OCI-LY1 (cell line): ENCODE measurements around the gene SEPHS1.
"Not testable (repeated sequence)": the region's sequence is repeated elsewhere in the genome, so short reads cannot be mapped to it uniquely, and the experiment has no call there.

ENCODE experiments used
- H2AFZ ChIP-seq: fragments of 200-600 bp; sonication (generic), shearing (Covaris generic); 2 replicates; pipeline ENCODE4 v1.6.0; 2014; ENCODE audit warnings: antibody characterized with exemption, mild to moderate bottlenecking, low read length
- H3F3A ChIP-seq: fragments of 200-600 bp; sonication (generic), shearing (Covaris generic); 2 replicates; pipeline ENCODE4 v1.6.0; 2014; ENCODE audit warnings: mild to moderate bottlenecking, antibody characterized with exemption, low read length, moderate library complexity; ENCODE audit not compliant: insufficient read depth
- H3K27ac ChIP-seq: fragments of 200-600 bp; sonication (generic); 2 replicates; pipeline ENCODE4 v1.5.1; 2014; ENCODE audit warnings: low read length, mixed run types, mild to moderate bottlenecking, low read depth; ENCODE audit not compliant: poor library complexity, severe bottlenecking
- H3K27me3 ChIP-seq: fragments of 200-600 bp; sonication (generic); 2 replicates; pipeline ENCODE4 v1.6.0; 2014; ENCODE audit warnings: antibody characterized with exemption, mild to moderate bottlenecking, low read length, moderate library complexity; ENCODE audit not compliant: insufficient read depth
- H3K36me3 ChIP-seq: fragments of 200-600 bp; sonication (generic); 2 replicates; pipeline ENCODE4 v1.6.1; 2014; ENCODE audit warnings: mild to moderate bottlenecking, antibody characterized with exemption, low read length, moderate library complexity, mixed read lengths; ENCODE audit not compliant: insufficient read depth
- H3K4me1 ChIP-seq: fragments of 200-600 bp; sonication (generic); 2 replicates; pipeline ENCODE4 v1.5.1; 2014; ENCODE audit warnings: mild to moderate bottlenecking, low read length, moderate library complexity; ENCODE audit not compliant: insufficient read depth, severe bottlenecking
- H3K4me2 ChIP-seq: fragments of 200-600 bp; sonication (generic), shearing (Covaris generic); 2 replicates; pipeline ENCODE4 v1.6.1; 2014; ENCODE audit warnings: low read length
- H3K4me3 ChIP-seq: fragments of 200-600 bp; sonication (generic); 2 replicates; pipeline ENCODE4 v1.5.1; 2014; ENCODE audit warnings: low read length, low read depth, mild to moderate bottlenecking, mixed read lengths; ENCODE audit not compliant: poor library complexity, severe bottlenecking
- H3K79me2 ChIP-seq: fragments of 200-600 bp; shearing (Covaris generic); 2 replicates; pipeline ENCODE4 v1.6.1; 2016; ENCODE audit warnings: mixed run types, low read length, mixed read lengths; ENCODE audit not compliant: insufficient read depth
- H3K9ac ChIP-seq: fragments of 200-600 bp; sonication (generic), shearing (Covaris generic); 2 replicates; pipeline ENCODE4 v1.6.1; 2014; ENCODE audit warnings: mild to moderate bottlenecking, low read length, mixed read lengths
- H3K9me2 ChIP-seq: fragments of 200-600 bp; sonication (generic), shearing (Covaris generic); 2 replicates; pipeline ENCODE4 v1.6.1; 2014; ENCODE audit warnings: low read depth, mild to moderate bottlenecking, low read length, mixed read lengths
- H3K9me3 ChIP-seq: fragments of 200-600 bp; shearing (Covaris generic); 2 replicates; pipeline ENCODE4 v1.6.1; 2014; ENCODE audit warnings: low read length, mixed read lengths
- H4K20me1 ChIP-seq: fragments of 200-600 bp; sonication (generic), shearing (Covaris generic); 2 replicates; pipeline ENCODE4 v1.6.0; 2016; ENCODE audit warnings: mild to moderate bottlenecking, low read length; ENCODE audit not compliant: insufficient read depth
- CTCF ChIP-seq: fragments of 200-600 bp; sonication (generic), shearing (Covaris generic); IDR thresholded peaks from 2 replicates; pipeline ENCODE4 v1.5.1; 2017; ENCODE audit warnings: mild to moderate bottlenecking, antibody characterized with exemption, low read length, moderate library complexity, mixed read lengths
- EZH2 ChIP-seq: fragments of 200-600 bp; sonication (generic), shearing (Covaris generic); IDR thresholded peaks from 2 replicates; pipeline ENCODE4 v1.8.0; 2017; ENCODE audit warnings: borderline replicate concordance, mixed run types, mild to moderate bottlenecking, antibody characterized with exemption, low read length, moderate library complexity, mixed read lengths

Gene SEPHS1

GRCh38 chr10:13337128-13337826 is 10.8 kb downstream of the SEPHS1 start:
- H4K20me1 ChIP-seq = no peaks in the 10 kb centered on the region
- no peak overlapping the region for H3K9ac ChIP-seq
- H3K36me3 ChIP-seq = peaks cover 61% of the 10 kb centered on the region
- H3K27me3 ChIP-seq = no peaks in the 10 kb centered on the region
- H3K27ac ChIP-seq = no peak overlapping the region
- H3K4me1 ChIP-seq = peaks cover 22% of the 10 kb centered on the region
- H3K79me2 ChIP-seq = no peaks in the 10 kb centered on the region
- H3K4me2 ChIP-seq = no peak overlapping the region
- H3F3A ChIP-seq = no peaks in the 10 kb centered on the region
- no peaks in the 10 kb centered on the region for H3K9me3 ChIP-seq
- TF ChIP-seq CTCF (no peak), EZH2 (no peak)
- H3K4me3 ChIP-seq = no peak overlapping the region
- H2AFZ ChIP-seq = no peak overlapping the region
- no peaks in the 10 kb centered on the region for H3K9me2 ChIP-seq

GRCh38 chr10:13335881-13336280 is 12.2 kb downstream of the SEPHS1 start:
- Histone ChIP-seq H3K4me2 (no peak overlapping the region), H3K27ac (no peak overlapping the region), H3K9me3 (no peaks in the 10 kb centered on the region), H3K9ac (no peak overlapping the region), H2AFZ (no peak overlapping the region), H3K79me2 (no peaks in the 10 kb centered on the region), H4K20me1 (no peaks in the 10 kb centered on the region), H3K4me1 (peaks cover 13% of the 10 kb centered on the region), H3K27me3 (no peaks in the 10 kb centered on the region), H3K9me2 (no peaks in the 10 kb centered on the region), H3K36me3 (peaks cover 74% of the 10 kb centered on the region), H3F3A (no peaks in the 10 kb centered on the region), H3K4me3 (no peak overlapping the region)
- no peak for TF ChIP-seq EZH2

GRCh38 chr10:13334556-13334955 is 13.5 kb downstream of the SEPHS1 start:
- Histone ChIP-seq H3K4me1 (peaks cover 10% of the 10 kb centered on the region), H3K79me2 (no peaks in the 10 kb centered on the region), H2AFZ (no peak overlapping the region), H3K9ac (no peak overlapping the region), H3K27ac (no peak overlapping the region), H4K20me1 (no peaks in the 10 kb centered on the region), H3K27me3 (no peaks in the 10 kb centered on the region), H3F3A (no peaks in the 10 kb centered on the region), H3K36me3 (peaks cover 74% of the 10 kb centered on the region), H3K9me2 (no peaks in the 10 kb centered on the region), H3K4me2 (no peak overlapping the region), H3K4me3 (no peak overlapping the region), H3K9me3 (no peaks in the 10 kb centered on the region)
- TF ChIP-seq CTCF (no peak), EZH2 (no peak)

GRCh38 chr10:13331646-13332045 is 16.4 kb downstream of the SEPHS1 start:
- no peak overlapping the region for H3K4me3 ChIP-seq
- TF ChIP-seq EZH2 (no peak), CTCF (no peak)
- H3K9me3 ChIP-seq = no peaks in the 10 kb centered on the region
- peaks cover 83% of the 10 kb centered on the region for H3K36me3 ChIP-seq
- no peak overlapping the region for H3K27ac ChIP-seq
- H3F3A ChIP-seq = no peaks in the 10 kb centered on the region
- H4K20me1 ChIP-seq = no peaks in the 10 kb centered on the region
- no peaks in the 10 kb centered on the region for H3K79me2 ChIP-seq
- no peaks in the 10 kb centered on the region for H3K9me2 ChIP-seq
- no peak overlapping the region for H3K9ac ChIP-seq
- peaks cover 13% of the 10 kb centered on the region for H3K4me1 ChIP-seq
- no peak overlapping the region for H3K4me2 ChIP-seq
- no peaks in the 10 kb centered on the region for H3K27me3 ChIP-seq
- no peak overlapping the region for H2AFZ ChIP-seq

- H4K20me1 ChIP-seq, H3K4me2 ChIP-seq, H3K9me3 ChIP-seq, H2AFZ ChIP-seq, H3K27me3 ChIP-seq, H3F3A ChIP-seq, H3K79me2 ChIP-seq, H3K27ac ChIP-seq, H3K9me2 ChIP-seq, H3K9ac ChIP-seq, H3K4me3 ChIP-seq: not testable (repeated sequence)
- peaks cover 83% of the 10 kb centered on the region for H3K36me3 ChIP-seq
- peaks cover 13% of the 10 kb centered on the region for H3K4me1 ChIP-seq
Measured at GRCh38 chr10:13330980-13331379, 17.1 kb downstream of the SEPHS1 start.
